HFF-Myc (cell line): Measurements from ENCODE around the gene MED27.
A peak's percentile ranks its signal among the peaks of the same experiment; 100 is the strongest.

ENCODE experiments used
- DNase-seq: peaks from one replicate; pipeline ENCODE4 v3.0.0-alpha.2; 2011; ENCODE audit warnings: low read depth; ENCODE audit errors: extremely low read depth
- H3K4me3 ChIP-seq: replicated peaks from 2 replicates; pipeline ENCODE4 v1.5.1; 2011; ENCODE audit warnings: low read depth, mild to moderate bottlenecking, control low read depth, low read length
- TF ChIP-seq, protein P1 (sequence below): IDR thresholded peaks from 2 replicates; pipeline ENCODE4 v1.5.1; 2012; ENCODE audit warnings: mild to moderate bottlenecking, low read depth, low read length, control low read depth; ENCODE audit errors: missing control alignments

The MED27 gene

DNA sequence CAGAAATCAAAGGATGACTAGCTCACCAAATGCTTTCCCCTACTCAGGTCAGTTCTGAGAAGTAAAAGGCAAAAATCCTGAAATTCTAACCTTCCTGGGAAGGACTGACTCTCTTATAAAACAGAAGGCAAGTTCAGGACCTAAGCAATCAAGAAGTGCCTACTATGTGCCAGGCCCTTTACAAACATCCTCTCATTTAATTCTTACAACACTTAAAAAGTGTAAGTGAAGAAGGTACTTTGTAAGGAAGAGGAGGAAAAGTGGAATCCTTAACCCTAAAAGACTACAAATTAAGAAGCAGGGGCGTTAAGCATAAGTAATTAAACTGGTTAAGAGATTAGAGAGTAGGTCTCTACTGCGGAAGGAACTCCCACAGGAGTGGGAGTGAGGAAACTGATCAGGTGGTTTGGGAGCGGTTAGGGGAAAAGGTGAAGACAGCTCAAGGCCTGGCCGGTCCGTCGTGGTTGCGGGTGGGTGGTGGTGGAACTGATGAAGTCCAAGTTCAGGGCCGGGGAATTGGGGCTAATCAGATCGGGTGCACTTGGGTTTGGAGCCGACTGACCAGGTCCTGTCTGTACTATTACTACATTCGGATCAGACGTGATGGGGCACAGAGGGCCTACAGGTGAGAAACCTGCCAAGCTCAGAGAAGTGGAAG lies 839 bp downstream of the MED27 start:
- TF ChIP-seq, protein P1, sequence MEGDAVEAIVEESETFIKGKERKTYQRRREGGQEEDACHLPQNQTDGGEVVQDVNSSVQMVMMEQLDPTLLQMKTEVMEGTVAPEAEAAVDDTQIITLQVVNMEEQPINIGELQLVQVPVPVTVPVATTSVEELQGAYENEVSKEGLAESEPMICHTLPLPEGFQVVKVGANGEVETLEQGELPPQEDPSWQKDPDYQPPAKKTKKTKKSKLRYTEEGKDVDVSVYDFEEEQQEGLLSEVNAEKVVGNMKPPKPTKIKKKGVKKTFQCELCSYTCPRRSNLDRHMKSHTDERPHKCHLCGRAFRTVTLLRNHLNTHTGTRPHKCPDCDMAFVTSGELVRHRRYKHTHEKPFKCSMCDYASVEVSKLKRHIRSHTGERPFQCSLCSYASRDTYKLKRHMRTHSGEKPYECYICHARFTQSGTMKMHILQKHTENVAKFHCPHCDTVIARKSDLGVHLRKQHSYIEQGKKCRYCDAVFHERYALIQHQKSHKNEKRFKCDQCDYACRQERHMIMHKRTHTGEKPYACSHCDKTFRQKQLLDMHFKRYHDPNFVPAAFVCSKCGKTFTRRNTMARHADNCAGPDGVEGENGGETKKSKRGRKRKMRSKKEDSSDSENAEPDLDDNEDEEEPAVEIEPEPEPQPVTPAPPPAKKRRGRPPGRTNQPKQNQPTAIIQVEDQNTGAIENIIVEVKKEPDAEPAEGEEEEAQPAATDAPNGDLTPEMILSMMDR = no peak
- no peak for DNase-seq
- H3K4me3 ChIP-seq = peak overlapping the region; percentile 72

DNA sequence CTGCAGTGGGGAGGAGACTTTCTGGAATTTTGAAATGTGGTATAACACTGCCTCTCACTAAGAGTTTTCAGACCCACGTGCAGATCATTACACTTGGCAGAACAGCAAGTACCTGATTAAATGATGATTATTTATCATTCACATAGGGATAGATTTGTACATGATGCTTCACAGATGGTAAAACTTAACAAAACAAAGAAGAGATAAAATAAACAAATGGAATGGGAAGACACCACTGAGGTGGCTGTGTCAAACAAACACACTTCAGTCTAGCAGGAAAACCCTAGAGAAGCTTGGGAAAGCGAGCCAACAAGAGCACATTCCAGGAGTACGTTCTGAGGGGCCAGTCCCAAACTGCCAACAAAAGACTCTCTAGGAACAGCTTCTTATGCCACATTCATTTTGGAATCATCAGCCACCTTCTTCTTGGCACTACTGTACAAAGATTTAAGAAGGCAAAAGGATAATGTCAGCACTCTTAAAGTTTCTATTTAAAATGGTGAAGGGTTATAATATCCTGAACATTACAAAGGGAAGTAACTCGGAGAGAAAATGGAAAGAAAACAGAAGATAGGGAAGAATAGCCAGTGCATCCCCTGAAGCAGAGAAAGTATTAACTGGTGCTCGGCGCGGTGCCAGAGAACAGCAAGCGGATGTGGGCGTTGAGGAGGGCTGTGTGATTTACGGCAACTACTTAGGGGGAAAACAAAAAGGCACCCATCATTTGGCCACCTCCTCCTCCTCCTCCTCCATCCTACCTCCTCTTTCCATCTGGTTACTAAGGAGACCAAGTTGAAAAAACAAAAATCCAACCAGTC lies 1.6 kb downstream of the MED27 start:
- H3K4me3 ChIP-seq = peak overlapping the region; percentile 72
- peak; percentile 66 for DNase-seq
- TF ChIP-seq, protein P1 = no peak

DNA sequence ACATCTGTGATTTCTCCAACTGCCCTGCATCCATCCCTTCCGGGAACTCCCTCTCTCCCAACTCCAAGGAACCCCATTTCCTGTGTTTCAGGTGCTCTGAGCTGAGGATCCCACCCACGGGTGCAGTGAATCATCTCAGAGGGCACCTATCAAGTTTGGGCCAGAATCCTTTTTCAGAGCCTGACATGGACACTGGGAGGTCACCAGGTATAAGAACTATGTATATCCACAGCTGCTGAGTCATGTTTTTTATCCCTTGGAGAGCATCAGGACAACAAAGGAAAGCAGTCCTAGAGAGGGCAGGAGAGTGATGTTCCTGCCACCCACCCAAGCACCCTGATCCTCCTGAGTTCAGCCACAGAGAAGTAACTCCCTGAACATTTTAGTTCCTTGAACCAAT lies 3.8 kb downstream of the MED27 start:
- no peak overlapping the region for H3K4me3 ChIP-seq
- TF ChIP-seq, protein P1 = no peak
- DNase-seq = no peak

DNA sequence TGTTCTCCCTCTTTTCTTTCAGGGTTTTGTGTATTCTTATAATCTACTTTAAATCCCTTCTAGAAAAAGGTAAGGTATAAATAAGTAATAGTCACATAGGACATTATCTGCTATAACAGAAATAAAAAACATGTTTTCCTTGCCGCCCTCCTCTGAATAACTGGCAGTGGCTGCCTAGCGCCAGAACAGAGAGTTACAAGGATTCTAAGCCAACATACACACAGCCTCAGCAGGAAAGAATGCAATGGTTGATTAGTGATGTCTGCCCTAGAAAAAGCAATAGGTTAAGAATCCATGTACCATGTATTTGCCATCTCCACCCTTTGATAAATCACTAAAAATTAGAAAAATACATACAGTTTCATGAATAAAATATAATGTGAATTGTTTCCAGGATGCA lies 4.9 kb downstream of the MED27 start:
- no peak for DNase-seq
- TF ChIP-seq, protein P1 = no peak
- H3K4me3 ChIP-seq = no peak overlapping the region

DNA sequence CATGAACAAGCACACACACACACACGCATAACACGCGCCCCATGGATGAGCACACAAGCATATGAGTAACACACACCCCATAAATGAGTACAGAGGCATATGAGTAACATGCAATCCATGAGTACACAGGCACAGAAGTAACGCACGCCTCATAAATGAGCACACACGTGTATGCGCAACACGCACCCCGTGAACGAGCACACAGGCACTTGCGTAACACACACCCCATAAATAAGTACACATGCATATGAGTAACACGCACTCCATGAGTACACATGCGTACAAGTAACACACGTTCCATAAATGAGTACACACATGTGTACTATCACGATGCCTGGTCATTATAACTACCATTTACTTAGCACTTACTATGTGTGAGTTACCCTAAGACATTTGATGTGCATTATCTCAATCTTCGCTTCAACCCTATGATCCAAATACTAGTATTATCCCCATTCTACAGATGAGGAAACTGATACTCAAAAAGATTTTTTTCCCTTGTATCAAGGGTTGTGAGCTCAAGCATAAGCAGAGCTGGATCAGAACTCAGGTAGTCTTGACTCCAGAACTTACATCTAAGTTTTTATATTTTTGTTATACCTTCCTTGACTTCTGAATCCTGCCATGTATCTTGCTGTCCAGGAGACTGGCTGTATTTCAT lies 7.7 kb downstream of the MED27 start:
- H3K4me3 ChIP-seq = no peak overlapping the region
- TF ChIP-seq, protein P1 = no peak
- DNase-seq = no peak

DNA sequence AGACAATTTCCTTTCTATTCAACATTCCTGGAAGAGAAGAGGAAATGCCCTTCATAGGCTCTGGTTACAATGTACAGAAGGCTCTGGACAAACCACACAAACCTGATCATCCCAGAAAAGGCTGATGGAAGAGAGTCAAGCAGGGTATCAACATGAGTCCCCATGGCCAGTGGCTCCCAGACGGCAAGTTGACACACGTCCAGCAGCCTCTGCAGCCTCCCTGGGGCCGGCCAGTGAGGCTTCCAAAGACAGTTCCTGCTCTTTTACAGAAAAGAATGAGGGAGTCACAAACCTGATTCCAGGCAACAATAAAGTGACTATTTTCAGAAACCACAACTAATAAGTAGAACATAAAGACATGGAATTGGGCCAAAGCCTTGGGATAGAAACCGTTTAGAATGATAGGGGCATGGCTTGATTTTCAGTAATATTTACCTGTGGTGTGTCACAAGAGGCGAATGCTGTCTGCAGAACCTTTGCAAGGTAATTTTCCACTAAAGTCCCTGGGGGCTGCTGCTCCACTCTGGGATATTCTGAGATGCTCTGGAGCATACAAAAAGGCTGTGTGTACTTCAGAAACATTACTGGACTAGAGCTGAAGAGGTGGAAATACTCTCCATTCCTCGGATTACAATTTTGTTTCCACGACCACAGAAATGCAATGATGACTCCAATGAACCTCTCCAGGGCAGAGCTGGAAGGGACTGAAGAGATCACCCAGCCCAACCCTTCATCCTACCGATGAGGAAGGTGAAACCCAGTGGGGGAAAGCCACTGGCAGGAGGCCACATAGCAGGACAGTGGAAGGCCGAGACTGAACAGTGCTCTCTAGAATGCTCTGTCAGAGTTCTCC lies 10.4 kb downstream of the MED27 start:
- TF ChIP-seq, protein P1 = no peak
- H3K4me3 ChIP-seq = no peak overlapping the region
- no peak for DNase-seq
